Liver (tissue), 9 donors: ENCODE results near the gene ST6GALNAC3. TPM values are rescaled to one million over a fixed set of nuclear protein-coding genes. Genes with fewer than 3 reads are reported as not detected.

Experiments
- DNase-seq: peaks from one replicate; pipeline ENCODE4 v3.0.0-alpha.2; 2017; ENCODE audit warnings: low spot score
- H3K27ac ChIP-seq, 2 donors: one replicate each; pipeline ENCODE4 v1.7.0; 2013; ENCODE audit warnings: inconsistent platforms in 2 of 2, low read length in 2 of 2, control low read depth in 1 of 2, low read depth in 1 of 2, mild to moderate bottlenecking in 1 of 2
- H3K27me3 ChIP-seq, 4 donors: one replicate each; pipeline versions ENCODE4 v1.6.1 to v1.7.0; 2013; ENCODE audit warnings: low read length in 3 of 4, inconsistent platforms in 1 of 4, mild to moderate bottlenecking in 1 of 4, moderate library complexity in 1 of 4; ENCODE audit not compliant: control insufficient read depth in 4 of 4, insufficient read depth in 4 of 4
- H3K36me3 ChIP-seq, 4 donors: one replicate each; pipeline versions ENCODE4 v1.6.1 to v1.7.0; 2013; ENCODE audit warnings: low read length in 3 of 4, mild to moderate bottlenecking in 3 of 4, low read depth in 1 of 4, moderate library complexity in 1 of 4; ENCODE audit not compliant: control insufficient read depth in 4 of 4, insufficient read depth in 3 of 4
- H3K4me1 ChIP-seq, 4 donors: one replicate each; pipeline versions ENCODE4 v1.6.1 to v1.7.0; 2013; ENCODE audit warnings: low read length in 3 of 4, mild to moderate bottlenecking in 3 of 4, moderate library complexity in 1 of 4; ENCODE audit not compliant: control insufficient read depth in 4 of 4, insufficient read depth in 4 of 4
- H3K4me3 ChIP-seq, 3 donors: one replicate each; pipeline versions ENCODE4 v1.6.1 to v1.7.0; 2013; ENCODE audit warnings: low read length in 3 of 3, control low read depth in 1 of 3, low read depth in 1 of 3, mild to moderate bottlenecking in 1 of 3
- H3K9ac ChIP-seq, 2 donors: one replicate each; pipeline ENCODE4 v1.7.0; 2013; ENCODE audit warnings: low read length in 2 of 2, mild to moderate bottlenecking in 2 of 2, moderate library complexity in 2 of 2, control low read depth in 1 of 2, low read depth in 1 of 2
- H3K9me3 ChIP-seq, 4 donors: one replicate each; pipeline versions ENCODE4 v1.6.1 to v1.7.0; 2013; ENCODE audit warnings: low read length in 3 of 4; ENCODE audit not compliant: control insufficient read depth in 4 of 4
- EGR1 ChIP-seq, 2 donors: IDR thresholded peaks; 2 replicates each; pipeline ENCODE4 v1.6.1; 2016 to 2018; ENCODE audit warnings: antibody characterized with exemption in 2 of 2, low read depth in 2 of 2
- FOXA1 ChIP-seq: IDR thresholded peaks from 2 replicates; pipeline ENCODE4 v1.6.1; 2016; ENCODE audit warnings: antibody characterized with exemption
- FOXA2 ChIP-seq: IDR thresholded peaks from 2 replicates; pipeline ENCODE4 v1.6.1; 2016; ENCODE audit warnings: antibody characterized with exemption
- GABPA ChIP-seq, 2 donors: IDR thresholded peaks in 1 of 2; conservative IDR thresholded peaks in 1 of 2; 2 replicates each; pipeline ENCODE4 v1.6.1; 2016; ENCODE audit warnings: antibody characterized with exemption in 2 of 2, mild to moderate bottlenecking in 1 of 2, moderate library complexity in 1 of 2
- HNF4A ChIP-seq, 2 donors: conservative IDR thresholded peaks; 2 replicates each; pipeline ENCODE4 v1.6.1; 2016; ENCODE audit warnings: antibody characterized with exemption in 2 of 2, mild to moderate bottlenecking in 2 of 2
- HNF4G ChIP-seq: IDR thresholded peaks from 2 replicates; pipeline ENCODE4 v1.6.1; 2016; ENCODE audit warnings: antibody characterized with exemption
- JUND ChIP-seq, 2 donors: IDR thresholded peaks; 2 replicates each; pipeline ENCODE4 v1.6.1; 2016; ENCODE audit warnings: antibody characterized with exemption in 2 of 2
- MAX ChIP-seq: IDR thresholded peaks from 2 replicates; pipeline ENCODE4 v1.6.1; 2016; ENCODE audit warnings: antibody characterized with exemption
- NR2F2 ChIP-seq: IDR thresholded peaks from 2 replicates; pipeline ENCODE4 v1.6.1; 2016; ENCODE audit warnings: antibody characterized with exemption
- RAD21 ChIP-seq, 2 donors: IDR thresholded peaks; 2 replicates each; pipeline ENCODE4 v1.6.1; 2016; ENCODE audit warnings: antibody characterized with exemption in 2 of 2, mild to moderate bottlenecking in 2 of 2
- REST ChIP-seq: IDR thresholded peaks from 2 replicates; pipeline ENCODE4 v1.6.1; 2016; ENCODE audit warnings: antibody characterized with exemption, mild to moderate bottlenecking
- RXRA ChIP-seq, 2 donors: IDR thresholded peaks; 2 replicates each; pipeline ENCODE4 v1.6.1; 2017 to 2018; ENCODE audit warnings: antibody characterized with exemption in 2 of 2, mild to moderate bottlenecking in 1 of 2
- SP1 ChIP-seq: IDR thresholded peaks from 2 replicates; pipeline ENCODE4 v1.6.1; 2018; ENCODE audit warnings: antibody characterized with exemption, mild to moderate bottlenecking
- TAF1 ChIP-seq: conservative IDR thresholded peaks from 2 replicates; pipeline ENCODE4 v1.6.1; 2016; ENCODE audit warnings: antibody characterized with exemption, mild to moderate bottlenecking
- YY1 ChIP-seq: IDR thresholded peaks from 2 replicates; pipeline ENCODE4 v1.6.1; 2016; ENCODE audit warnings: antibody characterized with exemption, mild to moderate bottlenecking
- WGBS: extraction: QIAGEN DNeasy Blood & Tissue Kit; methylation state at CpG from one replicate; pipeline ENCODE4 v1.1.7; 2013; 5-methylcytosine and 5-hydroxymethylcytosine counted together
- polyA plus RNA-seq, 2 donors: library from polyadenylated mRNA; stranded (reverse) in 1 of 2; unstranded in 1 of 2; fragments of 200-250 nt in 1 of 2; fragments of >200 nt in 1 of 2; fragmentation: Nextera tagmentation in 1 of 2; extraction: Ambion mirVana in 1 of 2; gene quantifications; one replicate each; pipeline versions ENCODE4 v1.2.1 to v1.2.3, GENCODE V29; 2013 to 2015
- total RNA-seq, 2 donors: library from RNA; depleted of rRNA; stranded (reverse); fragments of >200 nt; gene quantifications; one replicate each; pipeline ENCODE4 v1.2.3, GENCODE V29; 2014
- TF ChIP-seq, protein P1 (sequence below): IDR thresholded peaks from 2 replicates; pipeline ENCODE4 v1.6.1; 2016; ENCODE audit warnings: antibody characterized with exemption
- TF ChIP-seq, protein P2 (sequence below): IDR thresholded peaks from 2 replicates; pipeline ENCODE4 v1.6.1; 2016; ENCODE audit warnings: antibody characterized with exemption
- TF ChIP-seq, protein P3 (sequence below): fragments of 150-350 bp; IDR thresholded peaks from 2 replicates; pipeline ENCODE4 v1.5.1; 2017; ENCODE audit warnings: improper control_type of control experiment, low read depth, low read length; ENCODE audit not compliant: missing input control
- donor health status: healthy.
- donor health status: healthy.
- donor health status: healthy.
- donor health status: healthy.
- donor health status: healthy.

The ST6GALNAC3 gene
- total and polyA plus RNA-seq, 4 donors: 1.2 to 5.0 (median 3.2) TPM

DNA sequence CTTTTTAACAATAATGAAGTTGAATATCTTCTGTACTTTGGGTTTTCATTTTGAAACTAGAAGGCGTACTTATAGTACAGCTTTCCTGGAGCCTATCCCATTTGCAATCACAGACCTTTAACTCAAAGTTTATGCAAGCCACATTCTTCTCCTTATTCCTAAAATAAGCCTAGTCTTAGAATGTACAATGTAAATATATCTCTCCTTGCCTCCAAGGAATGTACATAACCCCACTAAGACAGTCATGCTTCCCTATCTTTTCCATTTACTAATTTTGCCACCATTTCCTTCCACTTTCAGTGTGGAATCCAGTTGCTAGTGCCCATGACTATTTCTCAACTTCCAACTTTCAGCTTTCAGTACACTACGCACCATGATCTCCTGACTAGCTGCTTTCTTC is 327.6 kb downstream of the ST6GALNAC3 start (continued):
- TF ChIP-seq TAF1: no peak
- TF ChIP-seq HNF4G: no peak
- TF ChIP-seq, protein P1, sequence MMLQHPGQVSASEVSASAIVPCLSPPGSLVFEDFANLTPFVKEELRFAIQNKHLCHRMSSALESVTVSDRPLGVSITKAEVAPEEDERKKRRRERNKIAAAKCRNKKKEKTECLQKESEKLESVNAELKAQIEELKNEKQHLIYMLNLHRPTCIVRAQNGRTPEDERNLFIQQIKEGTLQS: no peak
- no peak for TF ChIP-seq RAD21 (IDR thresholded peaks at IDR 0.05)
- no peak for TF ChIP-seq JUND (IDR thresholded peaks at IDR 0.05)

- DNase-seq: no peak
- H3K27me3 ChIP-seq: no peaks in the 10 kb centered on the region
- H3K4me1 ChIP-seq: no peaks in the 10 kb centered on the region
- H3K9me3 ChIP-seq: no peaks in the 10 kb centered on the region
- H3K4me3 ChIP-seq: no peak overlapping the region
- H3K9ac ChIP-seq: no peak overlapping the region
- 84% methylated on average over 3 of the region's 3 CpGs for WGBS
- TF ChIP-seq FOXA1 (no peak), FOXA2 (no peak), RAD21 (IDR thresholded peaks at IDR 0.05) (no peak), EGR1 (IDR thresholded peaks at IDR 0.05; ENCODE audit: low read depth in 2 of 2) (no peak), HNF4A (conservative IDR thresholded peaks at IDR 0.05) (no peak), NR2F2 (no peak), SP1 (no peak), HNF4G (no peak), REST (no peak), MAX (no peak), JUND (IDR thresholded peaks at IDR 0.05) (no peak), YY1 (no peak), GABPA (IDR thresholded peaks at IDR 0.05 in 1 of 2, conservative IDR thresholded peaks at IDR 0.05 in 1 of 2) (no peak), RXRA (IDR thresholded peaks at IDR 0.05) (no peak)
- TF ChIP-seq, protein P2, sequence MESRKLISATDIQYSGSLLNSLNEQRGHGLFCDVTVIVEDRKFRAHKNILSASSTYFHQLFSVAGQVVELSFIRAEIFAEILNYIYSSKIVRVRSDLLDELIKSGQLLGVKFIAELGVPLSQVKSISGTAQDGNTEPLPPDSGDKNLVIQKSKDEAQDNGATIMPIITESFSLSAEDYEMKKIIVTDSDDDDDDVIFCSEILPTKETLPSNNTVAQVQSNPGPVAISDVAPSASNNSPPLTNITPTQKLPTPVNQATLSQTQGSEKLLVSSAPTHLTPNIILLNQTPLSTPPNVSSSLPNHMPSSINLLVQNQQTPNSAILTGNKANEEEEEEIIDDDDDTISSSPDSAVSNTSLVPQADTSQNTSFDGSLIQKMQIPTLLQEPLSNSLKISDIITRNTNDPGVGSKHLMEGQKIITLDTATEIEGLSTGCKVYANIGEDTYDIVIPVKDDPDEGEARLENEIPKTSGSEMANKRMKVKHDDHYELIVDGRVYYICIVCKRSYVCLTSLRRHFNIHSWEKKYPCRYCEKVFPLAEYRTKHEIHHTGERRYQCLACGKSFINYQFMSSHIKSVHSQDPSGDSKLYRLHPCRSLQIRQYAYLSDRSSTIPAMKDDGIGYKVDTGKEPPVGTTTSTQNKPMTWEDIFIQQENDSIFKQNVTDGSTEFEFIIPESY: no peak
- TF ChIP-seq, protein P1: no peak
- TF ChIP-seq, protein P3, sequence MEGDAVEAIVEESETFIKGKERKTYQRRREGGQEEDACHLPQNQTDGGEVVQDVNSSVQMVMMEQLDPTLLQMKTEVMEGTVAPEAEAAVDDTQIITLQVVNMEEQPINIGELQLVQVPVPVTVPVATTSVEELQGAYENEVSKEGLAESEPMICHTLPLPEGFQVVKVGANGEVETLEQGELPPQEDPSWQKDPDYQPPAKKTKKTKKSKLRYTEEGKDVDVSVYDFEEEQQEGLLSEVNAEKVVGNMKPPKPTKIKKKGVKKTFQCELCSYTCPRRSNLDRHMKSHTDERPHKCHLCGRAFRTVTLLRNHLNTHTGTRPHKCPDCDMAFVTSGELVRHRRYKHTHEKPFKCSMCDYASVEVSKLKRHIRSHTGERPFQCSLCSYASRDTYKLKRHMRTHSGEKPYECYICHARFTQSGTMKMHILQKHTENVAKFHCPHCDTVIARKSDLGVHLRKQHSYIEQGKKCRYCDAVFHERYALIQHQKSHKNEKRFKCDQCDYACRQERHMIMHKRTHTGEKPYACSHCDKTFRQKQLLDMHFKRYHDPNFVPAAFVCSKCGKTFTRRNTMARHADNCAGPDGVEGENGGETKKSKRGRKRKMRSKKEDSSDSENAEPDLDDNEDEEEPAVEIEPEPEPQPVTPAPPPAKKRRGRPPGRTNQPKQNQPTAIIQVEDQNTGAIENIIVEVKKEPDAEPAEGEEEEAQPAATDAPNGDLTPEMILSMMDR: no peak
- no peaks in the 10 kb centered on the region for H3K36me3 ChIP-seq
- no peak overlapping the region for H3K27ac ChIP-seq
Measured at GRCh38 chr1:76408303-76408702, 333.8 kb downstream of the ST6GALNAC3 start.
